Right lobe of liver (tissue), 4 donors: ENCODE measurements around the gene NXF1.

Experiments
- CTCF ChIP-seq, 4 donors: fragments of 200-600 bp in 3 of 4; fragments of 450-650 bp in 1 of 4; IDR thresholded peaks; one replicate each; pipeline versions ENCODE4 v1.5.1 to v1.8.0; 2016 to 2022; ENCODE audit warnings: antibody characterized with exemption in 4 of 4, mild to moderate bottlenecking in 2 of 4
- POLR2A ChIP-seq: fragments of 450-650 bp; IDR thresholded peaks from one replicate; pipeline ENCODE4 v1.6.1; 2017; ENCODE audit warnings: antibody characterized with exemption, mild to moderate bottlenecking
- donor health status: DM: no; HTN: no; CAD: no.
- donor health status: DM: no; HTN: no; CAD: no.
- donor health status: DM: no; HTN: yes; CAD: no.

- TF ChIP-seq CTCF (IDR thresholded peaks at IDR 0.05) (no peak), POLR2A (peak; percentile 67)
Observed at GRCh38 chr11:62753736-62754603, 51.3 kb downstream of the NXF1 start, which contains the start of gene ZBTB3.
